ENCODE results near the gene POU6F1.

Gene POU6F1

GRCh38 chr12:51242120-51242519 is 24.3 kb upstream of the POU6F1 start:
- no peak for DNase-seq (ENCODE audit: low read depth)
- no peak for TF ChIP-seq CTCF (IDR thresholded peaks at IDR 0.05; ENCODE audit: insufficient read depth, low read depth, low read length, missing control alignments)
- H3K4me3 ChIP-seq (ENCODE audit: low read depth, low read length): no peak overlapping the region

DNA sequence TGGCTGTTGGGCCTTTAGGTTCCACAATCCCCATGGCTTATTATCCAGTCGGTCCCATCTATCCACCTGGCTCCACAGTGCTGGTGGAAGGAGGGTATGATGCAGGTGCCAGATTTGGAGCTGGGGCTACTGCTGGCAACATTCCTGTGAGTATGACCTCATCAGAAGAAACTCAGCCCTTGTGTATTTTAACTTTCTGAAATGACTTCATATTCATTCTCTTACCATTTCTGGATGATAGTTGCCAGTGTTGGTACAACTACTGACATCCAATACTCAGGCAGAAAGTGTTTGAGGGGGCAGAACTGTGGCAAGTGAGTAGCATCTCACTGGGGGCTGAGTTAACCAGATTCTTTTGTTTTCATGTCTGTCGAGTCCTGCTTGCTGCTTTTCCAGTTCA is 23.1 kb upstream of the POU6F1 start:
- no peak for DNase-seq (ENCODE audit: low read depth)
- no peak for TF ChIP-seq CTCF (IDR thresholded peaks at IDR 0.05; ENCODE audit: insufficient read depth, low read depth, low read length, missing control alignments)

DNA sequence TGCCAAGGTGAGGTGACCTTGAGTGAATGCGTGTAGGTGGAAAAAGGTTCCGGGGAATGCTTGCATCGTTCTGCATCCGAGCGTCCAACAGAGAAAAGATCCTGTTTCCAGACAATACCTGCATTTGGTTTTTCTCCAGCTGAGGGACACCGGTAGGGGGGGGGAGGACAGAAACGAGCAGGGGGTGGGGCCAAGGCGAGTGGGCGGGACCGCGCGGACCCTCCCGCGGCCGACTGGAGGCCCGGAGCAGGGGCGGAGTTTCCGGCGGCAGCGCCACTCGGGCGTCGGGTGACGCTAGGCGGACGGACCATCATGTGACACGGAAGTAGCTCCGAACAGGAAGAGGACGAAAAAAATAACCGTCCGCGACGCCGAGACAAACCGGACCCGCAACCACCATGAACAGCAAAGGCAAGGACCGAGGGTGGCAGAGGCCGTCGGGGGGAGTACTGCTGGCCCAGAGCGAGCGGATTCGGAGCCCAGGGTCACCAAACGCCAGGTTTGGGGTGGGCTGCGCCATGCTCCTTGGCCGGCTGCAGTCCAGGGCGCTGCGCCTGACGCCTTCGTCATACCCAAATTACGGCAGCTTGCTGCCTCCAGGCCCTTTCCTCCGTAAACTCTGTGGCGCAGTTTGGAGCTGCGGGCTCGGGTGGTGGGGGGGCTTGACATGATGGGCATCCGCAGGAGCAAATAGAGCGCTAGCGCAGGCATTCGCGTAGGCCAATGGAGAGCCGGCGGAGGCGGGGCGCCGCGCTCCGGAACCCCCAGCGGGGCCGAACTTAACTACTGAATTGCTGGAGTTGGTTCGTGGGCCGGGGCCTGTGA is 20.9 kb upstream of the POU6F1 start, which contains the start of gene DAZAP2:
DAZAP2 (plus strand) TSS at position 317 of the 825 bp plus-strand sequence; CDS start at position 399, 82 bp downstream.
- H3K4me3 ChIP-seq (ENCODE audit: low read depth, low read length): peak within 1 kb of the TSS; percentile 90
- no peak for TF ChIP-seq CTCF (IDR thresholded peaks at IDR 0.05; ENCODE audit: insufficient read depth, low read depth, low read length, missing control alignments)
- DNase-seq (ENCODE audit: low read depth): peak; percentile 98

More for the DNA sequence above, 23.1 kb upstream of the POU6F1 start:
- no peak overlapping the region for H3K4me3 ChIP-seq (ENCODE audit: low read depth, low read length)

- H3K4me3 ChIP-seq (ENCODE audit: low read depth, low read length): peak overlapping the region; percentile 90
- DNase-seq (ENCODE audit: low read depth): peak; percentile 47
- TF ChIP-seq CTCF (IDR thresholded peaks at IDR 0.05; ENCODE audit: insufficient read depth, low read depth, low read length, missing control alignments): no peak
These were observed 20.2 kb upstream of the POU6F1 start for GRCh38 chr12:51238037-51238509.

- no peak for DNase-seq (ENCODE audit: low read depth)
- H3K4me3 ChIP-seq (ENCODE audit: low read depth, low read length): no peak overlapping the region
- no peak for TF ChIP-seq CTCF (IDR thresholded peaks at IDR 0.05; ENCODE audit: insufficient read depth, low read depth, low read length, missing control alignments)
These were observed 16.7 kb upstream of the POU6F1 start for GRCh38 chr12:51234530-51234929.

- TF ChIP-seq CTCF (IDR thresholded peaks at IDR 0.05; ENCODE audit: insufficient read depth, low read depth, low read length, missing control alignments): no peak
- no peak for DNase-seq (ENCODE audit: low read depth)
- H3K4me3 ChIP-seq (ENCODE audit: low read depth, low read length): no peak overlapping the region
These were observed 14.8 kb upstream of the POU6F1 start for GRCh38 chr12:51232642-51233041.
